HG03558 (cell line): ENCODE results near the gene PLPPR4.

ENCODE experiments used
- ATAC-seq: cut with Tn5 transposase; IDR thresholded peaks from one replicate; pipeline ENCODE4 v1.9.1; 2021; ENCODE audit warnings: moderate number of reproducible peaks; ENCODE audit not compliant: unreplicated experiment; ENCODE audit errors: extremely low read depth

The PLPPR4 gene

DNA sequence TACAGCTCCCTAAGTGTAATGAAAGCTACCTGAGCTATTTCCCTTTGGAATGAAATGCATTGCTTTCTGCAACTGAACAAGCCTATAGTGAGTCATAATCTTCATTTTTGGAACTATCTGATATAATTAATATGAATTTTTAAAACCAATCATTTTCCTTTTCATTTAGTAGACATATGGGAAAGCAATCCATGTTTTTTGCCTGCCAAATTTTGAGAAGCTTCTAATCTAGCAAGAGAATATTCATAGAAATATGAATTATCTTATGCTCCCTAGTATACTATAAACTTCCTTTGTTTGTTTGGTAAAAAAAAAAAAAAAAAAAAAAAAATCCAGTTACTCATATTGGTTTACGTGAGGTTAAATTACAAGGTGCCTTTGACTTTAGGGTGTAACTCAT lies 68.3 kb downstream of the PLPPR4 start:
- no peak for ATAC-seq

DNA sequence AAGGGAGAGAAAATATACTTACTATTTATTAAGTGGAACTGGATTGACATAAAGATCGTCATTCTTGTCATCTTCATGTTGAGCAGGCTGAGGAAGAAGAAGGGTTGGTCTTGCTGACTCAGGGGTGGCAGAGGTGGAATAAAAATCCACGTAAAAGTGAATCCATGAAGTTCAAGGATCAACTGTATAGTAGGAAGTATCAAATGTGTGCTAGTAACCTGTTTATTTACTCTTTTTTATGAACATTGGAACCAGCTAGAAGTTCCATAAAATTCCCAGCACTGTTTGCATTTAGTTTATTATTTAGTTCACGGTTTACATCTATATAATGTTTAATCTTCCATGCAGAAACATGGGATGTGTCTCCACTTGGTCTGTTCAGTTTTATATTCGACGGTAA lies 70.7 kb downstream of the PLPPR4 start:
- ATAC-seq: no peak

DNA sequence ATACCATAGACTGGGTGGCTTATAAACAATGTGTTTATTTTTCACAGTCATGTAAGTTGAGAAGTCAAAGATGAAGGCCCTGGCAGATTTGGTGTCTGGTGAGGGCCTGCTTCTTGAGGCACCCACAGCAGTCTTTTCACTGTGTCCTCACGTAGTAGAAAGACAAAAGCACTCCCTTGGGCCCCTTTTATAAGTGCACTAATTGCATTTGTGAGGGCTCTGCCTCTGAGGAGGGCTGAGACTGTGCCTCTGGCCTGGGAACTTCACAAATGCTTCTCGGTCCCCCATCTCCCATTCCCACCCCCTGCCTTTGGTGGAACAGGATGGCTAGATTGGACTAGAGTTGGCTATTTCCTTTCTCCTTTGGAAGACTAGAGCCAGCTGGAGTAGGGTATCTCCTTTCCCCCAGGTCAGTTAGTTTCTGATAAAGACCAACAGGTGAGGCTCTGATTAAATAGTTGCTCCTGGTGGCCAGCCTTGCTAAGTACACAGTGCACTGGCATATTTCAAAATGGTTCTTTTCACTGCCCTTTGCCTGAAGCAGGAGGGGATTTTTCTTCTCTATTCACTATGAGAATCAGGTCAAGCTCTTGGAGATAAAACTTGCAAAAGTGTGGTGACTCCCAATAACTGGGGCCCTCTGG lies 82.9 kb downstream of the PLPPR4 start:
- ATAC-seq: no peak

- ATAC-seq: no peak
Observed at GRCh38 chr1:99348397-99349132, 84.3 kb downstream of the PLPPR4 start.

DNA sequence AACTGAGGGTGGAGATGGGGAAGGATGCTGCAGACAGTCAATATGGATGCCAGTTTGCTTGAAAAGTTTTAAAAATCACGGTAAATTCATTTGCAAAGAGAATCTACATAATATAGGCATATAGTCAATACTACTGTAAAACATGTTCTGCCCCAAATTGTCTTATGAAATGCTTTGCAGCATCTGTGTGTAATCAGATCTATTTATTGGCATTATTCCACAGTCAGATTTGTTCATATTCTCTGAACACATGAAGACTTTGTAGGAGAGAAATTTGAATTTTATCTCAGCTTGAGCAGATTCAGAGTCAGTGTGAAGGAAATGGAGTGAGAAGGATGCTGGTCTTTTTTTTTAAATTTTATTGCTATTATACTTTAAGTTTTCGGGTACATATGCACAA lies 88.5 kb downstream of the PLPPR4 start:
- no peak for ATAC-seq

DNA sequence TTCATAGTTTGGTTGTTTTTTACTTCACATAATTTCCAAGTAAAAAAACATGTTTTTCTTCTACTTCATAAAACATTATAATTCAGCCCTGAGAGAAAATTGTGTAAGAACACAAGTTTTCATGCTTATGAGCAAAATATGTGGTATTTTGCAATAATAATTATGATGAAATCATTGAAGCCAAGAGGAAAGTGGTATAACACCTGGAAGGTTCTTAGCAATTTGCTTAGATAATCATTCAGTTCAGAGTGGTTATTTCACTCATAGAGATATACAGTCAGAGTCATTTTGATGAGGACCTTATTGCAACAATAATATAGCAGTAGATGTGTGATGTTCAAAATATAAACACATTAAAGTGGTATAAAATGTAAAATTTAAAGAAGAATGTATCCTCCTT lies 94.5 kb downstream of the PLPPR4 start:
- ATAC-seq: no peak
